GM18498 (cell line): ENCODE measurements around the gene ADRB2.
"Not testable (repeated sequence)": the region's sequence is repeated elsewhere in the genome, so short reads cannot be mapped to it uniquely, and the experiment has no call there.

Experiments
- ATAC-seq: cut with Tn5 transposase; IDR thresholded peaks from one replicate; pipeline ENCODE4 v1.9.1; 2021; ENCODE audit warnings: mild to moderate bottlenecking, moderate library complexity; ENCODE audit not compliant: unreplicated experiment

ADRB2 gene

DNA sequence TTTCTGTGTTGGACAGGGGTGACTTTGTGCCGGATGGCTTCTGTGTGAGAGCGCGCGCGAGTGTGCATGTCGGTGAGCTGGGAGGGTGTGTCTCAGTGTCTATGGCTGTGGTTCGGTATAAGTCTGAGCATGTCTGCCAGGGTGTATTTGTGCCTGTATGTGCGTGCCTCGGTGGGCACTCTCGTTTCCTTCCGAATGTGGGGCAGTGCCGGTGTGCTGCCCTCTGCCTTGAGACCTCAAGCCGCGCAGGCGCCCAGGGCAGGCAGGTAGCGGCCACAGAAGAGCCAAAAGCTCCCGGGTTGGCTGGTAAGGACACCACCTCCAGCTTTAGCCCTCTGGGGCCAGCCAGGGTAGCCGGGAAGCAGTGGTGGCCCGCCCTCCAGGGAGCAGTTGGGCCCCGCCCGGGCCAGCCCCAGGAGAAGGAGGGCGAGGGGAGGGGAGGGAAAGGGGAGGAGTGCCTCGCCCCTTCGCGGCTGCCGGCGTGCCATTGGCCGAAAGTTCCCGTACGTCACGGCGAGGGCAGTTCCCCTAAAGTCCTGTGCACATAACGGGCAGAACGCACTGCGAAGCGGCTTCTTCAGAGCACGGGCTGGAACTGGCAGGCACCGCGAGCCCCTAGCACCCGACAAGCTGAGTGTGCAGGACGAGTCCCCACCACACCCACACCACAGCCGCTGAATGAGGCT lies at the start of gene ADRB2:
ADRB2 (plus strand) TSS at position 559 of the 686 bp plus-strand sequence. CDS start 221 bp downstream, outside the sequence.
- ATAC-seq: peak; percentile 97

DNA sequence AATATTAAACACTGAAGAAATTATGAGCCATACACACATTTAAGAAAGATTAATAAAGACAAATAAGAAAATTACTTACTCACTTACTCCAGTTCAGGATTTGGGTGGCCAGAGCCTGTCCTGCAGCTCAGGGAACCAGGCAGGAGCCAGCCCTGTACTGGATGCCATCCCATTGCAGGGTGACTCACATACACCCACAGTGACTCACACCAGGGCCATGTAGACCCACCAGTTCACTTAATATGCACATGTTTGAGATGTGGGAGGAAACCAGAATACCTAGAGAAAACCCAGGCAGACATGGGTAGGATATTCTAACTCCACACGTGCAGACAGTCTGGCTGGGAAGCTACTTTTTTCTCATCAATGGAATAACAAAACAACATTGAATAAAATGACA lies 49.6 kb upstream of the ADRB2 start:
- no peak for ATAC-seq

DNA sequence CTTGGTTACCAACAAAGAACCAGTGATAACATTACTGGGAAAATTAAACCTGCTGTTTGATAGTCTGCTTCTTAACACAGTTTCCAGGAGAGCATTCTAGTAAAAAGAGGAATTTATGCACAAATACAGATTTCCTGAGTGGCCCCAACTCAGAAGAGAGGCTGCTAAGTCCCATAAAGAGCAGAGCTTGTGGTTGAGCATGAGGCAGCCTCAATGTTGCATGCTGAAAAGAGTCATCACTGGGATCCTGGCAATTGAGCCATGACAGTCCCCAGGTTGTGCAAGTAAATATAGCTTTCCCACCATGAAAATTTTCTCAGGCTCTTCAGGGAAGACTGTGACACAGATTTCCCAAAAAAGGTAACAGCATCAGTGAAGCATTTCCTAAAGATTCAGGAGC lies 47.5 kb upstream of the ADRB2 start:
- ATAC-seq: no peak

DNA sequence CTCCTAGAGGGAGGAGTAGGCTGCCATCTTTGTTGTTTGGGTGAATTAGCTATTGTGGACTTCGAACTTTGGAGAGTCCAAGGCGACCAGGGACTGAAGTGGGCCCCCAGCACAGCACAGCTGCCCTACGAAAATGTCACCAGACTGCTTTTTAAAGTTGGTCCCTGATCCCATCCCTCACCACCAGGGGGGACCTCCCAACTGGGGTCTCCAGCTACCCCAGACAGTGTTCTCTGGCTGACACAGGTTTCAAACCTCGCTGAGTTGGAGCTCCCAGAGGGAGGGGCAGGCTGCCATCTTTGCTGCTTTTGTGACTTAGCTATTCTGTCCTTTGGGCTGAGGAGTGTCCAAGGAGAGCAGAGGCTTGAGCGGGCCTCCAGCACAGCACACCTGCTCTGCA lies 45.7 kb upstream of the ADRB2 start:
- no peak for ATAC-seq

DNA sequence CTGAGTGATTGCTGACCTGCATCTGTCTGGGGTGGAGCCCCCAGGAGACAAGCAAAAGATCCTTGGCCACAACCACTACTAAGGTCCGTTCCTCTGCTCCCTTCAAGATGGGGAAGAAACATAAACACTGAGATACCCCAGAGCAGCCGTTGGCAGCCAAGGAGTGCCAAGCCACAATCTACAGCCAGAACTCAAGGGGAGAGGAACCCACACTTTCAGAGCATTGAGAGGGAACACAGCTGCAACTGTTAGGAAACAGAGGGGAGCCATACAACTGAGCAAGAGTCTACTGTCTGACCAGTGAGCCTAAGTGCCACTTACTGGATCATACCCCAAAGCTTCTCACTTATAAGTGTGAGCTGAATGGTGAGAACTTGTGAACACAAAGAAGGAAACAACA lies 44.6 kb upstream of the ADRB2 start:
- ATAC-seq: no peak

DNA sequence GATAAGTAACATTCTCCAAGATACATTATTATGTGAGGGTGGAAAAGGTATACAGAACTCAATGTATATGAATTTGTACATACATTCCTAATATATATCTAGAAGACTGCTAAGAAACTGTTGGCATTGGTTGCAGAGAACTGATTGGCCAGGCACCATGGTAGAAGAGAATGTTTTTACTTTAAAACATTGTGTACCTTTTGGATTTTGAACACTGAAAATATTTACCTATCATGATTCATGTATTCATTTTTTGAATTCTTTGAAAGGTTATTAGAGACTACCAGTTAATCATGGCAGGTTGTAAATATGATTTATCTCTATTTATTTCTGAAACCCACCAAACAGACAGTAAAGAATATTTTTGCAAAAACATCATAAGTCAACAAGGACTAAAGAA lies 41.2 kb upstream of the ADRB2 start:
- no peak for ATAC-seq

DNA sequence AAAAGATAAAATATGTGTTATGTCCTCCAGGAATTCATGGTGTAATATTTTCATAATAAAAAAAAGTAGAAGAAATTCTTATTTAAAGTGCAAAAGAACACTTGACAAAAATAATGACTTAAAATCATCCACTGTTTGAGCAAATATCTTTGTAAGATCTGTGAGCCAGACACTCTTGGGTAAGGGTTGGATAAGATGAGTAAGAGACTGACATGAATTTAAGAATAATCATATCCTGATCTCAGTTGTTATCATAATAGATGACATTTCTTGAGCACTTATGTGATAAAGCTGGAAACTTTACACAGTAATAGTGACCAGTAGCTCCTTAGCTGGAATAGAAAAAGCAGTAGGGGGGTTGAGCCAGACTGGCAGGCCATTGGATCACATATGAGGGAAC lies 40.0 kb upstream of the ADRB2 start:
- no peak for ATAC-seq

DNA sequence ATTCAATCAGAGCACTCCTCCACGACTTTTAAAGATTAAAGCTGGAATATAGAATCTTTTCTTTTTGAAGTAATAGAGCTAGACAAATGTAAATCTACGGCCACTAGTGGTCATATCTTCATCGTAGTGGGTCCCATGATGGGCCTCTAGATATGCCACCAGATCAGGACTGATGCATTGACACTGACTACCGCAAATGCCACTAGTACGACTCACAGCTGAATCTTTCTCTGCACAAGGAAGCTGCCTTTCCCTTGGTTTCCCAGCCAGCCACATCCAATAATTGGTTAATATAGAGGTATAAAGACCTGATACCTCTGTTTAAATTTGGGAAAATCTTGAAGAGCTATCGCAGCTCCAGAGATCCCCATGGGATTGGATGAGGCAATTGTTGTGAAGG lies 37.8 kb upstream of the ADRB2 start:
- no peak for ATAC-seq

DNA sequence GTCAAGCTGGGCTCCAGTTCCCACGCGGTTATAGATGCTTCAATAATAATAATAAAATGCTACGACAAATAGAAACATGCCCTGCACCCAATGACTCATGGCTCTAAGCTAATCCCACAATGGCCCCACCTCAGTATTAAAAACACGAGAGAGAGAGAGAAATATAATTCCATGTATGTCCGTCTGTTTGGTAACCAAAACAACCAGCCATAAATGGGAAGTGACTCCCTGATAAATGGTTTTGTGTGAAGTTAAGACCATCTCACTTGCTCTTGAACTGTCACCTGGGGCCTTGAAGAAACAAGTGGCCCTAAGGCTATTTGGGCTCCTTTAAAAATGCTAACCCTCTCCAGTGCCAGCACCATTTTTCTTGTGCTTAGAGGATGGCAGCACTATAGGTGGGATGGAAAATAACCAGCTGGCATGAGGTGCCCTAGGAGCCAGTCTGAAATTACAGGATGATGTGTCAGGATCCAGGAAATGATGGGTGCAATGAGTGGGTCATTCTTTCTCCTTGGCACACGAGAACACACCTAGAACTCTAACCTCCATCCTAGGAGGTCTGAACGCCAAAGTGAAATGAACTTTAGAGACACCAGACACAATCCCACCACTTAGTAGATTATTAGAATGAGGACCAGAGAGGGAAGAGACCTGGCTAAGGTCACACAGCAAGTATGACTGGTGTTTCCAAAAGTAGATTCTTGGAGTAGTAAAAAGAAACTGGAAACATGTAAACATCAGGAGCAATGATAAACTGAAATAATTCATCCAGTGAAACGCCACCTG lies 35.7 kb upstream of the ADRB2 start:
- peak; percentile 18 for ATAC-seq

DNA sequence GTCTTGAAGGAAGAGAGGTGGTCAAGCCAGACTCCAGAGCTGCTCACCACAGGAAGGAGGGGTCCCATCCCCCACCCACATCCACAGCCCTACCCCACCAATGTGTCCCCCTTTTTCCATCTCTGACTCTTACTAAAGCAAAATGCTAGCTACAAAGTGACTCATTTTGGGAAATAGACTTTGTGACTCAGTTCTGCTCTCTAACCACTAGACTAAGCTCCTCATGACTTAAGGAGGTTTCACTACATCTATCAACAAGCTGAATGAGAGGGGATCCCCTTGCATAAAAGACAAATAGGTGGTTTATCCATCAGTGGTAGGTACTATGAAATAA lies 35.1 kb upstream of the ADRB2 start:
- peak; percentile 95 for ATAC-seq

DNA sequence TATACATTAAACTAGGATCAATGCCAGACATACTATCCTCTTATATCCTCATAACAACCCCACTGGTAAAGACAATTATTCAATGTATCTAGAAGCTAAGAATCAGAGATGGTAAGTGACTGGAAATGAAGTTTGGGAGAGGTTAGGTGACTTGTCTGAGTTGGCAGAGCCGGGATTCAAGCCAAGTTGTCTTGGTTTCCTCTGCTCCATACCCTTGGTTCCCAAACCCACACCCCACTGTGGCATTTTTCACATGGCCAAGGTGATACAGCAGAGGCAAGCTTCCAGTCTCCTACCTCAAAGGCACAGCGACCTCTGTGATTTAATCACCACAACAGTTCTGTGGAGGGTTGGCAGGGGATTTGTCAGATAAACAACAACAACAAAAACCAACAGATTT lies 34.7 kb upstream of the ADRB2 start:
- peak; percentile 8 for ATAC-seq

DNA sequence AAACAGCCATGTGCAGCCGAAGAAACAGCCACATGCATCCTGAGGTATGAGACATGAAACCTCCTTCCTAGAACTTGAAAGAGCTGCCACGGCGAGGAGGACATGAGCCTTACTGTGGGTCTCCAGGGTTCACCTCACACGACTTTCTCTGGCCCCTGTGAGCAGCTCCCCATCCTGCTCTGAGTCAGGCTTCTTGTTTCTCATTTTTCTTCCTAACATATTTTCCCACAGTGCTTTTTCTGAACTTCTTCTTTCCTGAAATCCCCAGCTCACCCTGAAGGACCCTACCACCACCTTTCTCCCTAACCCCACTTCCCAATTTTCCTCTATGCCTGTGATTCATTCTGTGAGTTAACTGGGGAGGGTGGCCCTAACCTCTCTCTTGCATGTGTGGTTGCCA lies 33.7 kb upstream of the ADRB2 start:
- ATAC-seq: no peak

DNA sequence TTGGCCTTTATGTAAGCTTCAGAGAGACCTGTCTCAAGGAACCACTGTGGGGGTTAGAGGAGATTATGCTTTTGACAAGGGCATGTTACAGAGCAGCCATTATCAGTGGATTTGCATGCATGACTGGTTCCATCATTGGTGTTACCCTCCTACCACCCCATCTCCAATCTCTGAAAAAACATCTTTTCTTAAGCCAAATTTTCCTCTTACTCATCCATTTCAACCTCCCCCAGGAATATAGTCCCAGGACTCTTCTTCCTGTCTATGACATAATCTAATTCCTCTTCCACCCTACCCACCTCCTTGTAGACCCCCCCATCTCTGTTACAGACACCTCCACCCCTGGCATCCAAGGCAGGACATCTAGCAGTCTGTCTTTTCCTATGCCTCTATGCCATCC lies 33.1 kb upstream of the ADRB2 start:
- no peak for ATAC-seq

DNA sequence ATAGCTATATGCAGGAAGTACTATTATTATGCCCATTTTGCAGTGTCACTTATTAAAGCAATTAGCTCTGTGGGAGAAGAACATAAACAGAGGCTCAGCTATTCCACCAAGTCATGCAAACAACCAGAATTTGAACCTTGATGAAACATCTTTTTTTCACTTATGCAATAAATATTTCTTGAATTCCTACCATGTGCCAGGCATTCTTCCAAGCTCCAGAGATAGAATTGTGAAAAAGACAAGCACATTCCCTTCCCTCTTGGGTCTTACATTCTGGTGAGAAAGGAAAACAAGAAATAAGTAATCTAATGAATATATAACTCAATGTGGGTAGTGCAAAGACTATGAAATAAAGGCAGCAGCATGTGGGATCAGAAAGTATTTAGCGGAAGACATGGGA lies 32.1 kb upstream of the ADRB2 start:
- ATAC-seq: no peak

DNA sequence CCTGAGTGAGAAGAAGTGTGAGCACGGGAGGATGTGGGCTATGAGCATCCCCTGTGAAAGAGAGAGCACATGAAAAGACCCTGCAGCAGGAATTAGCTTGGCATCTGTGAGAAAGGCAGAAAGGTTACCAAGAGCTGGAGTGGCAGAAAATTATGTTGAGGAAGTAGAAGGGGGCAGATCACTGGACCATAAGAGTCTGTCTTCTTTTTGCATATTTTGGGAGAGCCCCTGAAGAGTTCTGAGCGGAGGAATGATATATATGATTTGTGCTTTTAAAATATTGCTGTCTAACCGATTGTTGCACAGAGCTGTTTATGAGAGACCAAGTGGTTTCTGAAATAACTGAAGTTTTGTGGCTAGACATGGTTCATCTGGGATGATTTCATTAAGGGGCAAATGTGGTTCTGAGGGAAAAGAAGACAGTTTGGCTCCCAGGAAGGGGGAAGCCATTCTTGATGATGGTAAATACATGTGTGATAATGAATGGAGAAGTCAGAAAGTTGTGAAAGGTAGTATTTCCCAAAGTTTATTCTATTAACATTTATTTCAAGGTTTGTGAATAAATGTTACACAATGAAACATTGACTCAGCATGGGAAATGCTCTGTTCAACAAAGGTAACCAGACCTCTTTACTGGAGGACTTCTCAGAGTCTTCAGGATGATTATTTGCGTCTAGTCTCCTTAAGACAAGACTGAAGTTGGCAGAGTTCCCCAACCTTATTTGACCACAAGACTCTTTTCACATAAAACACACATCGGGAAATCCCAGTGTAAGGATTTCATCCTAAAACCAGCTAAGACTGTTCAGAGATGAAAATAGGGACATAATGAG lies 31.5 kb upstream of the ADRB2 start:
- ATAC-seq: no peak

DNA sequence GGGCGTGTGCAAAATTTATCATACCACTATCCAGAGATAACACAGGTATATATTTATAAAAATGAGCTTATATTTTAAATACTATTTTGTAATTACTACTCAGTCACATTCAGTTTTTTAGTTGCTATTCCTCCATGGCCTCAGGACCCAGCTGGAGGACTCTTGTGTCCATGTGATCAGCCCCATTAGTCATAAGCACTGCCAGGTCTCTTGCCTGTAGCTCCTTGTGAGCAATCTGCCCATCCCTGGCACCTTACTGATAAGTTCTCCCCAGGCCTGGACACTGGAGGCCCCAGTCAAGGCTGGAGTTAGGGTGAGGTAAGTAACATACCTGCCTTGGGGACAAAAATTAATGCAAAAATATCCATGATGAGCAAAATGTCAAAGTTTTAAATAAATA lies 29.5 kb upstream of the ADRB2 start:
- no peak for ATAC-seq

DNA sequence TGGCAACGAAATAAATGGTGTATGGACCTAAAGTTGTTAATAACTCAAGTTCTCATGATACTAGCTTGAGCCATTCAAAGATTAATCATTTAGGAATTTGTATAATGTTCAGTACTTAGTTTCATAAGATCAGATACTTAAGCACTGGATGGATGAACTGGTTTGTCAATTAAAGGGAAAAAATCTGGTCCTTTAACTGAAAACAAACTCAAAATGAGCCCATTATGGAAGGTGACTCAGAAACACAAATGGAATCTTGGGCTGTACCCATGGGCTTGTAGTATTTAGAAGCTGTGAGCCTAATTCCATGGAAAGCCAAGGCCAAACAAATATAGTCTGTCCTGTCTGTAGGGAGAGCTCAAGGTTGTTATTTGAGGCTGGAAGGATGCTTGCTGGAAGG lies 27.6 kb upstream of the ADRB2 start:
- ATAC-seq: no peak

DNA sequence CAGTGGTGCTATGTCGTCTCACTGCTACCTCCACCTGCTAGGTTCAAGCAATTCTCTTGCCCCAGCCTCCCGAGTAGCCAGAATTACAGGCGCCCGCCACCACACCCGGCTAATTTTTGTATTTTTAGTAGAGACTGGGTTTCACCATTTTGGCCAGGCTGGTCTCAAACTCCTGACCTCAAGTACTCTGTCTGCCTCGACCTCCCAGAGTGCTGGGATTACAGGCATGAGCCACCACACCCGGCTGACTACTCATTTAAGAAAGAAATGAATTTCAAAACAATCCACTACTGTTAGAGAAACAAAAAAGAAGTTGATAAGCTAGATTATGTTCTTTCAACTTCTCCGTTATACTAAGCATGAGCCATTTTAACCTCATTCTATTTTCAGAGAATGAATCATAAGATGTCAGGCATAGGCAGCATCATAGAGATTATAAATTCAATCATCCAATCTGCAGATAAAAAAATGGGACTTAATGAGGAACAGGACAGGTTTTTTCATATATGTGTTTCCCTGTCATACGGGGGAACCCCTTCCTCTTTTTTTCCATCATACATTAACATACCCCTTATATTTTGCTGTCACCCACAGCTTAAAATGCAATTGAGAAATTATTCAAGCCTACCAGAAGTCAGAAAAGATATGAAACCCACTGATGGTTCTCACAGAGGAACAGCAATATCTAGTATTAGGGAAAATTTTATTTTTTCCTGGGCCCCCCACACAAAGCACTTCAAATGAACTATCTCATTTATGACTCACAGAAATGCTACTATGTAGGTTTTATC lies 26.5 kb upstream of the ADRB2 start:
- ATAC-seq: no peak

DNA sequence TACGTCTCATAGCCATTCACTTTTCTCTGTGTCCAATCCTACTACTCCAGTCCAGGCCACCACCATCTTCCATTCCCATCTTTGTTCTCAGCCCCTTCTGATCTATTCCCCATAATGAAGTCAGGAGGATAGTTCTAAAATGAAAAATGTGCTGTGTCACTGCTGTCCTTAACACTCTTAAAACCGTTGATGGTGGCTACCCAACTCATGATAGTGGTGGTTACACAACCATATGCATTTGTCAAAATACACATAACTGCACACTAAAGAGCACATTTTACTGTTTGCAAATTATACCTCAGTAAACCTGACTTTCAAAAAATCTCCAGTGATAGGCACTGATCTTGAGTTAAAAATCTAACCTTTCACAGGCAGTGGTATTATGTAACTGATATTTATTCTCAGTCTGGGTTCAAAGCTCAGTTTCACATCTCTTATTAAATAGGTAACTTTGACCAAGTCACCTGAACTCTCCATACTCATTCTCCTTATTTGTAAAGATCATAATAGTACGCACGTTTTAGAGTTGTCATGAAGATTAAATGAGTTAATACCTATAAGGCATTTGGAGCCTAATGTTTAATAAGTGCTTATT lies 24.6 kb upstream of the ADRB2 start:
- no peak for ATAC-seq

DNA sequence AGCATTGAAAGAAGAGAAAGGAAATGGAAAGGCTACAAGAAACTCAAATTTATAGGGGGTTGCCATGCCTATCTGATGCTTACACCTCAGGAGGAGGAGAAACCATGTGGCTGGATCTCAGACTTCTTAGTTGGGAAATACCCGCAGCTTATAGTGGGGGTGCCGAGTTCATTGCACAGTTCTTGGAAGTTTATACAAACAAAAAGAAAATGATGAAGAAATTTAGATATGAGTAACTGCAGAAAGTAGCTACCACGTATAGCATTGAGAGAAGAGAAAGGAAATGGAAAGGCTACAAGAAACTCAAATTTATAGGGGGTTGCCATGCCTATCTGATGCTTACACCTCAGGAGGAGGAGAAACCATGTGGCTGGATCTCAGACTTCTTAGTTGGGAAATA lies 23.0 kb upstream of the ADRB2 start:
- not testable (repeated sequence) for ATAC-seq

DNA sequence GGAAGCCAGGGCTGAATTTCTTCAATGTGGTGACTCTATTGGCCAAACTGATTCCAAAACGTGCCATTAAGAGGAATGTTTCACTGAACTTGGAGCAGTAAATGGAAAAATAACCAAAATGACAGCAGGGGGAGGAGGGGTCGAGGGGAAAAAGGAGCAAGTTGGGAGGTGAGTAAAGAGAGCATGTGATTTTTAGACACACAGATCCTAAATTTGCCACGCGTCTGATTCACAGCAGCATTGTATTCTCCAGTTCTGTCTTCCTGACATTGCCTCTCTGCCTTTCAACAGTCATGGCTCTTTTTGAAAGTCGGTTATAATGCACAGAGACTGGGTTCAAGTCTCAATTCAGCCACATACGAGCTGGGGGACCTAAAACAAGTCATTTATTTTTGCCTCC lies 22.0 kb upstream of the ADRB2 start:
- no peak for ATAC-seq
